Stomach (tissue), 9 donors: ENCODE data around the gene KRTDAP. TPM values are rescaled to one million over a fixed set of nuclear protein-coding genes. Genes with fewer than 3 reads are reported as not detected.

Source experiments
- DNase-seq, 2 donors: peaks; one replicate each; pipeline versions ENCODE4 v3.0.0 to v3.0.0-alpha.2; 2013 to 2019
- H3K27ac ChIP-seq, 5 donors: fragments of 200-600 bp in 4 of 5; sonication (generic) in 4 of 5; one replicate each; pipeline ENCODE4 v1.5.1; 2013 to 2019; ENCODE audit warnings: mild to moderate bottlenecking in 1 of 5, moderate library complexity in 1 of 5
- H3K27me3 ChIP-seq, 3 donors: fragments of 200-600 bp; sonication (generic); one replicate each; pipeline ENCODE4 v1.5.1; 2017 to 2019; ENCODE audit warnings: mixed run types in 1 of 3
- H3K36me3 ChIP-seq, 4 donors: fragments of 200-600 bp; sonication (generic); 1 replicate in 3 of 4; 2 replicates in 1 of 4; pipeline ENCODE4 v1.5.1; 2016 to 2019
- H3K4me1 ChIP-seq, 4 donors: fragments of 200-600 bp; sonication (generic); one replicate each; pipeline ENCODE4 v1.5.1; 2016 to 2019
- H3K4me3 ChIP-seq, 4 donors: fragments of 200-600 bp; sonication (generic) in 3 of 4; one replicate each; pipeline ENCODE4 v1.5.1; 2016 to 2019; ENCODE audit warnings: mild to moderate bottlenecking in 1 of 4
- H3K9me3 ChIP-seq, 4 donors: fragments of 200-600 bp; sonication (generic); one replicate each; pipeline ENCODE4 v1.5.1; 2016 to 2019
- EP300 ChIP-seq: sonication (generic); formaldehyde crosslinking; IDR thresholded peaks from one replicate; pipeline ENCODE4 v1.6.1; 2017; ENCODE audit warnings: antibody characterized with exemption
- POLR2A ChIP-seq, 4 donors: fragments of 450-650 bp; IDR thresholded peaks; one replicate each; pipeline ENCODE4 v1.6.1; 2016; ENCODE audit warnings: antibody characterized with exemption in 4 of 4, control low read depth in 2 of 4, mild to moderate bottlenecking in 1 of 4, moderate library complexity in 1 of 4
- POLR2AphosphoS5 ChIP-seq, 3 donors: sonication (generic); formaldehyde crosslinking; IDR thresholded peaks; one replicate each; pipeline ENCODE4 v1.6.1; 2016; ENCODE audit warnings: antibody characterized with exemption in 3 of 3
- WGBS, 5 donors: extraction: QIAGEN DNeasy Blood & Tissue Kit in 3 of 5; methylation state at CpG; one replicate each; pipeline versions ENCODE4 v1.1.5 to v1.1.7; 2013 to 2018; 5-methylcytosine and 5-hydroxymethylcytosine counted together
- intact Hi-C: fragments of 100-400 bp; cut with DNase I; formaldehyde crosslinking; loops from one replicate; pipeline ENCODE4 v1.15.1; 2023; ENCODE audit warnings: low total_unique reads
- polyA plus RNA-seq, 3 donors: library from polyadenylated mRNA; stranded (reverse); fragments of 200-250 nt; gene quantifications; one replicate each; pipeline ENCODE4 v1.2.3, GENCODE V29; 2013
- total RNA-seq, 5 donors: library from RNA; depleted of rRNA; stranded (reverse); fragments of >200 nt; gene quantifications; one replicate each; pipeline versions ENCODE4 v1.1.0 to v1.2.3, GENCODE V29; 2014 to 2016
- TF ChIP-seq, protein P1 (sequence below), 7 experiments: fragments of 450-650 bp in 4 of 7; fragments of 200-600 bp in 3 of 7; sonication (generic) in 3 of 7; IDR thresholded peaks; one replicate each; pipeline ENCODE4 v1.5.1; 2016 to 2019; ENCODE audit warnings: antibody characterized with exemption in 7 of 7, control low read depth in 2 of 7, mild to moderate bottlenecking in 1 of 7
- donor health status: healthy with polysubstance abuse.
- donor health status: Bipolar disorder and iron deficiency.
- donor health status: healthy.

The KRTDAP gene
- total and polyA plus RNA-seq, 8 donors = 2.3 to 3.0 TPM; not detected in 6

DNA sequence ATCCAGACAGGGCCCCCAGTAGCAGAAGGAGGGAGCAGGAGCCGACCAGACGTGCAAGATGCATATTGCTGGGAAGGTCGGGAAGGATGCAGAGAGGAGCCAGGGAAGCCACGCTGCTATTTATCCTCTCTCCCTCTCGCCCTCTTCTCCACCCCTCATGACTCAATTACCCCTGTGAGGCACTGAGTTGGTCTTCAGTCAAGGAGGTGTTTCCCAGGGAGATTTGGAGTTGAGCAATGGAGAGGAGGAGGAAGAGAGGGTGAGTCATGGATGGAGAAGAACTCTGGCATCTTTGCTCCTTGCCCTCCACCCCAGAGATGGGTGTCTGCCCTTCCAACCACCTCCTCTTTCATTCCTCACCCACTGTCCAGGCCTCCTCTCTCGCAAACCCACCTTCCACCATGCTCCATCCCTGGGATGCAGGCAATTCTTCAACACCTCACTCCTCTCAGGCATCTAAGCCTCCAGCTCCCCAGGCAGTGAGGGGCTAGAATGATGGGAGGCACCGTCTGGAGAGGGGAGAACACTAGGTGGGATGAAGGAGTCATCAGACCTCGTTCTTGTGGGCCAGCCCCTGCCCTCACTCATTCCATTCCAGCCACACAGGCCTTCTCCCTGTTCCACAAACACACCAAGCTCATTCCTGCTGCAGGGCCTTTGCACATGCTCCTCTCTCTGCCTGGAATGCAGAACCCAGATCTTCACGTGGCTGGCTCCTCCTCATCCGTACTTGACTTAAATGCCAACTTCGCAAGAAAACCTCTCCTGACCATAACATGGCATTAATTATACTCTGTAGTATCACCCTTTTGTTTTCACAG lies 38.2 kb upstream of the KRTDAP start, which contains the start of gene SBSN:
Gene SBSN (minus strand): TSS at position 94 of the 821 bp plus-strand sequence. CDS start 30 bp downstream, at position 64.
- Histone ChIP-seq H3K36me3 (no peaks in the 10 kb centered on the region), H3K27ac (no peak within 1 kb of the TSS), H3K4me1 (peaks cover 0 to 6% (median 2%) of the 10 kb centered on the region in 4 donors), H3K9me3 (no peaks in the 10 kb centered on the region), H3K27me3 (peaks cover 0 to 98% (median 34%) of the 10 kb centered on the region in 3 donors), H3K4me3 (no peak within 1 kb of the TSS)
- no peak for DNase-seq
- TF ChIP-seq POLR2A (IDR thresholded peaks at IDR 0.05) (no peak), POLR2AphosphoS5 (IDR thresholded peaks at IDR 0.05) (no peak), EP300 (no peak)
- TF ChIP-seq, protein P1, sequence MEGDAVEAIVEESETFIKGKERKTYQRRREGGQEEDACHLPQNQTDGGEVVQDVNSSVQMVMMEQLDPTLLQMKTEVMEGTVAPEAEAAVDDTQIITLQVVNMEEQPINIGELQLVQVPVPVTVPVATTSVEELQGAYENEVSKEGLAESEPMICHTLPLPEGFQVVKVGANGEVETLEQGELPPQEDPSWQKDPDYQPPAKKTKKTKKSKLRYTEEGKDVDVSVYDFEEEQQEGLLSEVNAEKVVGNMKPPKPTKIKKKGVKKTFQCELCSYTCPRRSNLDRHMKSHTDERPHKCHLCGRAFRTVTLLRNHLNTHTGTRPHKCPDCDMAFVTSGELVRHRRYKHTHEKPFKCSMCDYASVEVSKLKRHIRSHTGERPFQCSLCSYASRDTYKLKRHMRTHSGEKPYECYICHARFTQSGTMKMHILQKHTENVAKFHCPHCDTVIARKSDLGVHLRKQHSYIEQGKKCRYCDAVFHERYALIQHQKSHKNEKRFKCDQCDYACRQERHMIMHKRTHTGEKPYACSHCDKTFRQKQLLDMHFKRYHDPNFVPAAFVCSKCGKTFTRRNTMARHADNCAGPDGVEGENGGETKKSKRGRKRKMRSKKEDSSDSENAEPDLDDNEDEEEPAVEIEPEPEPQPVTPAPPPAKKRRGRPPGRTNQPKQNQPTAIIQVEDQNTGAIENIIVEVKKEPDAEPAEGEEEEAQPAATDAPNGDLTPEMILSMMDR (IDR thresholded peaks at IDR 0.05) = no peak
- intact Hi-C loops = no loop called here
- whole genome bisulfite sequencing, 5 donors = 75 to 80% (median 78%) methylated on average over 11 of the region's 11 CpGs

GRCh38 chr19:35525873-35526272 lies 35.6 kb upstream of the KRTDAP start:
- Histone ChIP-seq H3K4me1 (no peaks in the 10 kb centered on the region), H3K27ac (no peak overlapping the region), H3K27me3 (peaks cover 0 to 73% (median 22%) of the 10 kb centered on the region in 3 donors), H3K36me3 (no peaks in the 10 kb centered on the region), H3K9me3 (no peaks in the 10 kb centered on the region), H3K4me3 (no peak overlapping the region)
- DNase-seq = no peak
- TF ChIP-seq EP300 (no peak), POLR2AphosphoS5 (IDR thresholded peaks at IDR 0.05) (no peak), POLR2A (IDR thresholded peaks at IDR 0.05) (no peak)
- TF ChIP-seq, protein P1 (IDR thresholded peaks at IDR 0.05) = no peak
- intact Hi-C loops = no loop called here
- 62 to 76% (median 64%) methylated on average over 4 of the region's 4 CpGs for WGBS, 5 donors

GRCh38 chr19:35524181-35524837 lies 34.0 kb upstream of the KRTDAP start:
- no peak overlapping the region for H3K27ac ChIP-seq
- WGBS, 5 donors = 28 to 36% (median 31%) methylated on average over 11 of the region's 11 CpGs
- no peaks in the 10 kb centered on the region for H3K4me1 ChIP-seq
- no peaks in the 10 kb centered on the region for H3K9me3 ChIP-seq
- intact Hi-C loops = no loop called here
- H3K27me3 ChIP-seq = peaks cover 0 to 57% (median 10%) of the 10 kb centered on the region in 3 donors
- no peak for DNase-seq
- H3K4me3 ChIP-seq = no peak overlapping the region
- TF ChIP-seq POLR2AphosphoS5 (IDR thresholded peaks at IDR 0.05) (no peak), EP300 (no peak), POLR2A (IDR thresholded peaks at IDR 0.05) (no peak)
- TF ChIP-seq, protein P1 (IDR thresholded peaks at IDR 0.05) = no peak
- no peaks in the 10 kb centered on the region for H3K36me3 ChIP-seq

DNA sequence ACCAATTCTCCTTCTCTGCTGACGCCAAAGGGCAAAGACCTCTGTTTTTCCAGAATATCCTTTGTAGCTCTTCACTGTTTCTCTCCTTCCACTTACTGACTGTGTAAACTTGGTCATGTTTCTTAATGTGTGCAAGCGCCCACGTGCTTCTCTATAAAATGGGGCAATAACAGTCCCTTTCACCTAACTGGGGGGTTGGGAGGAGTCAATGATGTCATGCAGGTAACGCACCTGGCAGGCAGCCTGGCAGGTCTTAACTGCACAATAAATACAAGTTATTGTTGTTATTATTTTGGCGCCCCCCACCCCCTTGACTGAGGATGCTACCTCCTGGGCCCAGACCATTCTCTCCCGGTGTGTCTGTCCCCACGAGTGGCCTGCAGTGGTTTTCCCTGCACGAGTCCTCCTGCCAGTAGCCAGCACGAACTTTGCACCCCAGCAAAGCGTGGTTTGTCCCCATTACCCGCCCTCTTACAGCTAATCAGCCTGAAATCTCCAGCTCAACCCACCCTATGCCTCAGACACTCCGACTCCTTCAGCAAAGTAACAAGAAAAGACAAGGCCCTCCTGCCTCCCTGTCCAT lies 32.6 kb upstream of the KRTDAP start:
- H3K9me3 ChIP-seq = no peaks in the 10 kb centered on the region
- H3K27me3 ChIP-seq = peaks cover 0 to 42% (median 0%) of the 10 kb centered on the region in 3 donors
- TF ChIP-seq POLR2AphosphoS5 (IDR thresholded peaks at IDR 0.05) (no peak), EP300 (no peak), POLR2A (IDR thresholded peaks at IDR 0.05) (no peak)
- TF ChIP-seq, protein P1 (IDR thresholded peaks at IDR 0.05) = no peak
- 64 to 77% (median 67%) methylated on average over 12 of the region's 12 CpGs for WGBS, 5 donors
- no peaks in the 10 kb centered on the region for H3K4me1 ChIP-seq
- intact Hi-C loops = no loop called here
- H3K27ac ChIP-seq = no peak overlapping the region
- H3K36me3 ChIP-seq = no peaks in the 10 kb centered on the region
- H3K4me3 ChIP-seq = no peak overlapping the region
- no peak for DNase-seq
